Measurements from ENCODE around the gene GRIK4. TPM values are rescaled to one million over a fixed set of nuclear protein-coding genes. Genes with fewer than 3 reads are reported as not detected.

Gene GRIK4
- total RNA-seq, 2 experiments from 2014 or later: 0.06 TPM; not detected in 1

GRCh38 chr11:120629407-120630080, 118.0 kb downstream of the GRIK4 start:
- intact Hi-C loops (cut with micrococcal nuclease; ENCODE audit: unreplicated experiment): loop anchor here (10.0 kb wide), 1 partner anchor 295 kb away; the partner anchor contains the start of gene ARHGEF12
- Histone ChIP-seq H2AFZ (ENCODE audit: low read length) (no peak overlapping the region), H3K9me3 (ENCODE audit: low read length) (no peaks in the 10 kb centered on the region), H3K9me2 (ENCODE audit: insufficient read depth, low read length) (no peaks in the 10 kb centered on the region), H3K36me3 (ENCODE audit: insufficient read depth, low read length) (no peaks in the 10 kb centered on the region), H3K4me2 (ENCODE audit: low read length) (no peak overlapping the region), H3K79me2 (ENCODE audit: insufficient read depth, low read depth, low read length) (no peaks in the 10 kb centered on the region), H3K4me3 (ENCODE audit: low read depth, low read length, poor library complexity, severe bottlenecking) (no peak overlapping the region), H4K20me1 (ENCODE audit: insufficient read depth, low read length) (no peaks in the 10 kb centered on the region), H3K4me1 (ENCODE audit: insufficient read depth, low read length, poor library complexity, severe bottlenecking) (no peaks in the 10 kb centered on the region), H3K27ac (ENCODE audit: low read depth, low read length, poor library complexity, severe bottlenecking) (no peak overlapping the region)
- no peak for DNase-seq (ENCODE audit: low spot score)
- no peak for TF ChIP-seq CTCF (conservative IDR thresholded peaks at IDR 0.05; ENCODE audit: low read length)
- no TSS peak for BruUV-seq (replicated peaks)
- CTCF ChIA-PET (ENCODE audit: unreplicated experiment): no interaction called here
- POLR2A ChIA-PET: no interaction called here

- Histone ChIP-seq H3K4me1 (ENCODE audit: insufficient read depth, low read length, poor library complexity, severe bottlenecking) (no peaks in the 10 kb centered on the region), H3K4me3 (ENCODE audit: low read depth, low read length, poor library complexity, severe bottlenecking) (no peak overlapping the region), H3K4me2 (ENCODE audit: low read length) (no peak overlapping the region), H3K36me3 (ENCODE audit: insufficient read depth, low read length) (no peaks in the 10 kb centered on the region), H3K79me2 (ENCODE audit: insufficient read depth, low read depth, low read length) (no peaks in the 10 kb centered on the region), H2AFZ (ENCODE audit: low read length) (no peak overlapping the region), H4K20me1 (ENCODE audit: insufficient read depth, low read length) (no peaks in the 10 kb centered on the region), H3K9me2 (ENCODE audit: insufficient read depth, low read length) (no peaks in the 10 kb centered on the region), H3K27ac (ENCODE audit: low read depth, low read length, poor library complexity, severe bottlenecking) (no peak overlapping the region), H3K9me3 (ENCODE audit: low read length) (no peaks in the 10 kb centered on the region)
- POLR2A ChIA-PET: no interaction called here
- DNase-seq (ENCODE audit: low spot score): no peak
- BruUV-seq (replicated peaks): no TSS peak
- CTCF ChIA-PET (ENCODE audit: unreplicated experiment): no interaction called here
- TF ChIP-seq EZH2phosphoT487 (IDR thresholded peaks at IDR 0.05; ENCODE audit: borderline replicate concordance, low read depth, low read length): no peak
- no peak for TF ChIP-seq CTCF (conservative IDR thresholded peaks at IDR 0.05; ENCODE audit: low read length)
- intact Hi-C loops (cut with micrococcal nuclease; ENCODE audit: unreplicated experiment): no loop called here
These were observed 118.6 kb downstream of the GRIK4 start for GRCh38 chr11:120630122-120630521.

- H3K9me3 ChIP-seq (ENCODE audit: low read length): no peaks in the 10 kb centered on the region
- H3K4me2 ChIP-seq (ENCODE audit: low read length): no peak overlapping the region
- CTCF ChIA-PET (ENCODE audit: unreplicated experiment): interaction anchor here (0.5 kb wide), 1 partner anchor 48 kb away, joined by 4 read pairs; no protein-coding TSS in a partner anchor
- H3K79me2 ChIP-seq (ENCODE audit: insufficient read depth, low read depth, low read length): no peaks in the 10 kb centered on the region
- H3K4me3 ChIP-seq (ENCODE audit: low read depth, low read length, poor library complexity, severe bottlenecking): no peak overlapping the region
- no peak overlapping the region for H2AFZ ChIP-seq (ENCODE audit: low read length)
- no peaks in the 10 kb centered on the region for H3K4me1 ChIP-seq (ENCODE audit: insufficient read depth, low read length, poor library complexity, severe bottlenecking)
- BruUV-seq (replicated peaks): no TSS peak
- H3K36me3 ChIP-seq (ENCODE audit: insufficient read depth, low read length): no peaks in the 10 kb centered on the region
- POLR2A ChIA-PET: interaction anchor here (0.5 kb wide), 1 partner anchor 1758 kb away, joined by 4 read pairs; no protein-coding TSS in a partner anchor
- TF ChIP-seq CTCF (conservative IDR thresholded peaks at IDR 0.05; ENCODE audit: low read length) (peak; percentile 62), EZH2phosphoT487 (IDR thresholded peaks at IDR 0.05; ENCODE audit: borderline replicate concordance, low read depth, low read length) (no peak)
- peak; percentile 40 for DNase-seq (ENCODE audit: low spot score)
- no peaks in the 10 kb centered on the region for H3K9me2 ChIP-seq (ENCODE audit: insufficient read depth, low read length)
- H4K20me1 ChIP-seq (ENCODE audit: insufficient read depth, low read length): no peaks in the 10 kb centered on the region
- intact Hi-C loops (cut with micrococcal nuclease; ENCODE audit: unreplicated experiment): no loop called here
- H3K27ac ChIP-seq (ENCODE audit: low read depth, low read length, poor library complexity, severe bottlenecking): no peak overlapping the region
These were observed 121.0 kb downstream of the GRIK4 start for GRCh38 chr11:120632579-120632978.

All from OCI-LY7 (cell line).